HG02938 (cell line): ENCODE measurements around the gene DDR2.
"Not testable (repeated sequence)": the region's sequence is repeated elsewhere in the genome, so short reads cannot be mapped to it uniquely, and the experiment has no call there.

Source experiments
- ATAC-seq: cut with Tn5 transposase; IDR thresholded peaks from one replicate; pipeline ENCODE4 v1.9.1; 2021; ENCODE audit warnings: mild to moderate bottlenecking, moderate library complexity; ENCODE audit not compliant: unreplicated experiment

DDR2 gene

GRCh38 chr1:162717548-162718184, 85.4 kb downstream of the DDR2 start:
- ATAC-seq: no peak

GRCh38 chr1:162719678-162720077, 87.4 kb downstream of the DDR2 start:
- ATAC-seq: no peak

- ATAC-seq: no peak
Observed at GRCh38 chr1:162720996-162721395, 88.7 kb downstream of the DDR2 start.

GRCh38 chr1:162721471-162721870, 89.2 kb downstream of the DDR2 start:
- ATAC-seq: no peak

- ATAC-seq: no peak
Observed at GRCh38 chr1:162722036-162722435, 89.8 kb downstream of the DDR2 start.

GRCh38 chr1:162724583-162725120, 92.4 kb downstream of the DDR2 start:
- ATAC-seq: no peak

- no peak for ATAC-seq
Observed at GRCh38 chr1:162725301-162725837, 93.1 kb downstream of the DDR2 start.

GRCh38 chr1:162726555-162726954, 94.3 kb downstream of the DDR2 start:
- no peak for ATAC-seq

- ATAC-seq: not testable (repeated sequence)
Observed at GRCh38 chr1:162727493-162727892, 95.2 kb downstream of the DDR2 start.

GRCh38 chr1:162728573-162728972, 96.3 kb downstream of the DDR2 start:
- no peak for ATAC-seq

- ATAC-seq: not testable (repeated sequence)
Observed at GRCh38 chr1:162729195-162729774, 97.0 kb downstream of the DDR2 start.

GRCh38 chr1:162732094-162732493, 99.8 kb downstream of the DDR2 start:
- no peak for ATAC-seq

GRCh38 chr1:162732566-162733335, 100.5 kb downstream of the DDR2 start:
- ATAC-seq: no peak

- ATAC-seq: no peak
Observed at GRCh38 chr1:162733336-162733590, 101.0 kb downstream of the DDR2 start.

GRCh38 chr1:162734047-162734446, 101.8 kb downstream of the DDR2 start:
- no peak for ATAC-seq

GRCh38 chr1:162736184-162736583, 103.9 kb downstream of the DDR2 start:
- no peak for ATAC-seq

GRCh38 chr1:162736633-162737067, 104.4 kb downstream of the DDR2 start:
- peak; percentile 80 for ATAC-seq

- no peak for ATAC-seq
Observed at GRCh38 chr1:162740755-162741154, 108.5 kb downstream of the DDR2 start.

- no peak for ATAC-seq
Observed at GRCh38 chr1:162741574-162741973, 109.3 kb downstream of the DDR2 start.

- ATAC-seq: not testable (repeated sequence)
Observed at GRCh38 chr1:162746264-162746942, 114.1 kb downstream of the DDR2 start.

- ATAC-seq: no peak
Observed at GRCh38 chr1:162753001-162753658, 120.9 kb downstream of the DDR2 start.
